Vagina (tissue), 2 donors: ENCODE measurements around the gene DCK. TPM values are rescaled to one million over a fixed set of nuclear protein-coding genes. Genes with fewer than 3 reads are reported as not detected.
"Not testable (repeated sequence)": the region's sequence is repeated elsewhere in the genome, so short reads cannot be mapped to it uniquely, and the experiment has no call there.

Experiments
- DNase-seq, 2 donors: peaks; one replicate each; pipeline ENCODE4 v3.0.0-alpha.2; 2017; ENCODE audit errors: extremely low spot score in 2 of 2
- H3K27ac ChIP-seq: fragments of 200-600 bp; sonication (generic); one replicate; pipeline ENCODE4 v1.5.1; 2019
- H3K27me3 ChIP-seq: fragments of 200-600 bp; sonication (generic); one replicate; pipeline ENCODE4 v1.5.1; 2019
- H3K36me3 ChIP-seq, 2 donors: fragments of 200-600 bp; sonication (generic); one replicate each; pipeline ENCODE4 v1.5.1; 2017 to 2019
- H3K4me1 ChIP-seq: fragments of 200-600 bp; sonication (generic); one replicate; pipeline ENCODE4 v1.5.1; 2019
- H3K4me3 ChIP-seq, 2 donors: fragments of 200-600 bp; sonication (generic); 1 replicate in 1 of 2; 2 replicates in 1 of 2; pipeline ENCODE4 v1.5.1; 2016 to 2019
- H3K9me3 ChIP-seq: fragments of 200-600 bp; sonication (generic); one replicate; pipeline ENCODE4 v1.5.1; 2019
- CTCF ChIP-seq, 3 experiments: fragments of 450-650 bp in 2 of 3; fragments of 200-600 bp in 1 of 3; sonication (generic) in 1 of 3; IDR thresholded peaks; one replicate each; pipeline ENCODE4 v1.5.1; 2017 to 2019; ENCODE audit warnings: antibody characterized with exemption in 3 of 3, mild to moderate bottlenecking in 2 of 3, moderate library complexity in 2 of 3
- POLR2A ChIP-seq, 2 donors: fragments of 450-650 bp; IDR thresholded peaks; one replicate each; pipeline ENCODE4 v1.6.1; 2017; ENCODE audit warnings: antibody characterized with exemption in 2 of 2, mild to moderate bottlenecking in 2 of 2, moderate library complexity in 2 of 2
- POLR2AphosphoS5 ChIP-seq, 2 donors: sonication (generic); formaldehyde crosslinking; IDR thresholded peaks; one replicate each; pipeline ENCODE4 v1.9.0; 2017; ENCODE audit warnings: antibody characterized with exemption in 2 of 2, mild to moderate bottlenecking in 2 of 2, low read depth in 1 of 2; ENCODE audit not compliant: insufficient read depth in 1 of 2
- intact Hi-C: fragments of 100-400 bp; cut with DNase I; formaldehyde crosslinking; loops from one replicate; pipeline ENCODE4 v1.15.1; 2023
- total RNA-seq: library from RNA; depleted of rRNA; stranded (reverse); fragments of >200 nt; gene quantifications from one replicate; pipeline ENCODE4 v1.2.3, GENCODE V29; 2016

DCK gene
- total RNA-seq, 1 donor from 2014 or later, result 10.3 TPM

DNA sequence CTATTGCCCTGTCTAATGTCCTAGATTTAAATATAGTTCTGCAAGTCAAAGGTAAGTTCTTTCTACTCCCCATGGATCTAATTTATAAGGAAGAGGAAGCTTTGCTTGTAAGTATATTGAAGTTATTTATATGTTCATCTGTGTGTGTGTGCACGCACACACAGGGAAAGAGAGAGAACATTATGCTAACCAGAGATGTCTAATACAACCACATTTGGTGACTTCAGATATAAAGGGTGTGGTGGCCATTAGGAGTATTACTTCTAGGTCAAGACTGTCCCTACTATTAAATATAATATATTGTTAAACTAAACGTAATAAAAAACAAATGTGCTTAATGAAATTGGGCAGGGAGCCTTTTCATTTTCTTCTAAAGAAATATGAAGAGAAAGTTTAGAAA, 4.1 kb downstream of the DCK start:
- intact Hi-C loops, result loop anchor here (10.0 kb wide), 1 partner anchor 163 kb away; the partner anchor contains the start of gene GRSF1
- H3K27ac ChIP-seq, result no peak overlapping the region
- H3K36me3 ChIP-seq, result peaks cover 0 to 10% of the 10 kb centered on the region in 2 donors
- no peak for TF ChIP-seq POLR2AphosphoS5 (IDR thresholded peaks at IDR 0.05; ENCODE audit: insufficient read depth in 1 of 2, low read depth in 1 of 2)
- TF ChIP-seq CTCF (IDR thresholded peaks at IDR 0.05), result no peak
- no peak for TF ChIP-seq POLR2A (IDR thresholded peaks at IDR 0.05)
- H3K4me1 ChIP-seq, result peaks cover 38% of the 10 kb centered on the region
- no peak overlapping the region for H3K4me3 ChIP-seq
- no peak for DNase-seq
- H3K9me3 ChIP-seq, result no peaks in the 10 kb centered on the region
- H3K27me3 ChIP-seq, result no peaks in the 10 kb centered on the region

- intact Hi-C loops, result loop anchor here (10.0 kb wide), 2 partner anchors 95 to 165 kb away; partner anchors contain the start of genes GRSF1 and MOB1B
- not testable (repeated sequence) for DNase-seq, H3K27ac ChIP-seq, H3K27me3 ChIP-seq, H3K4me3 ChIP-seq, H3K9me3 ChIP-seq, H3K36me3 ChIP-seq
- peaks cover 27% of the 10 kb centered on the region for H3K4me1 ChIP-seq
Measured at GRCh38 chr4:70999639-71000038, 6.2 kb downstream of the DCK start.

DNA sequence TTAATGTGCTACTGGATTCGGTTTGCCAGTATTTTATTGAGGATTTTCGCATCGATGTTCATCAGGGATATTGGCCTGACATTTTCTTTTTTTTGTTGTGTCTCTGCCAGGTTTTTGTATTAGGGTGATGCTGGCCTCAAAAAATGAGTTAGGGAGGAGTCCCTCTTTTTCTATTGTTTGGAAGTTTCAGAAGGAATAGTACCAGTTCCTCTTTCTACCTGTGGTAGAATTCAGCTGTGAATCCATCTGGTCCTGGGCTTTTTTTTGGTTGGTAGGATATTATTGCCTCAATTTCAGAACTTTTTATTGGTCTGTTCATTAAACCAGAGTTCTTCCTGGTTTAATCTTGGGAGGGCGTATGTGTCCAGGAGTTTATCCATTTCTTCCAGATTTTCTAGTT, 7.9 kb downstream of the DCK start:
- not testable (repeated sequence) for H3K27me3 ChIP-seq, H3K27ac ChIP-seq, DNase-seq, H3K9me3 ChIP-seq, H3K36me3 ChIP-seq, H3K4me3 ChIP-seq
- peaks cover 10% of the 10 kb centered on the region for H3K4me1 ChIP-seq
- intact Hi-C loops, result loop anchor here (10.0 kb wide), 1 partner anchor 97 kb away; the partner anchor contains the start of gene MOB1B

DNA sequence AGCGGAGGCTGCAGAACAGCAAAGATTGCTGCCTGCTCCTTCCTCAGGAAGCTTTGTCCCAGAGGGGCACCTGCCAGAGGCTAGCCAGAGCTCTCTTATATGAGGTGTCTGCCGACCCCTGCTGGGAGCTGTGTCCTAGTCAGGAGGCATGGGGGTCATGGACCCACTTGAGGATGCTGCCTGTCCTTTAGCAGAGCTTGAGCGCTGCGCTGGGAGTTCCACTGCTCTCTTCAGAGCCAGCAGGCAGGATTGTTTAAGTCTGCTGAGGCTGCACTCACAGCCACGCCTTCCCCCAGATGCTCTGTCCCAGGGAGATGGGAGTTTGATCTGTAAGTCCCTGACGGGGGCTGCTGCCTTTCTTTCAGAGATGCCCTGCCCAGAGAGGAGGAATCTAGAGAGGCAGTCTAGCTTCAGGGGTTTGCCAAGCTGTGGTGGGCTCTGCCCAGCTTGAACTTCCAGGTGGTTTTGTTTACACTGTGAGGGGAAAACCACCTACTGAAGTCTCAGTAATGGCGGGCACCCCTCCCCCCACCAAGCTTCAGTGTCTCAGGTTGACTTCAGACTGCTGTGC, 10.9 kb downstream of the DCK start:
- no peak for DNase-seq
- TF ChIP-seq CTCF (IDR thresholded peaks at IDR 0.05) (no peak), POLR2AphosphoS5 (IDR thresholded peaks at IDR 0.05; ENCODE audit: insufficient read depth in 1 of 2, low read depth in 1 of 2) (no peak), POLR2A (IDR thresholded peaks at IDR 0.05) (no peak)
- Histone ChIP-seq H3K27ac (no peak overlapping the region), H3K36me3 (peaks cover 0 to 3% of the 10 kb centered on the region in 2 donors), H3K9me3 (no peaks in the 10 kb centered on the region), H3K4me3 (no peak overlapping the region), H3K27me3 (no peaks in the 10 kb centered on the region), H3K4me1 (no peaks in the 10 kb centered on the region)
- intact Hi-C loops, result loop anchor here (10.0 kb wide), 1 partner anchor 100 kb away; the partner anchor contains the start of gene MOB1B

- H3K27ac ChIP-seq, H3K9me3 ChIP-seq, DNase-seq, H3K4me3 ChIP-seq, H3K4me1 ChIP-seq, H3K27me3 ChIP-seq, H3K36me3 ChIP-seq: not testable (repeated sequence)
- intact Hi-C loops, result loop anchor here (10.0 kb wide), 1 partner anchor 100 kb away; the partner anchor contains the start of gene MOB1B
Measured at GRCh38 chr4:71005025-71005424, 11.6 kb downstream of the DCK start.

GRCh38 chr4:71006203-71006907, 12.9 kb downstream of the DCK start:
- no peaks in the 10 kb centered on the region for H3K4me1 ChIP-seq
- TF ChIP-seq CTCF (IDR thresholded peaks at IDR 0.05) (no peak), POLR2A (IDR thresholded peaks at IDR 0.05) (no peak), POLR2AphosphoS5 (IDR thresholded peaks at IDR 0.05; ENCODE audit: insufficient read depth in 1 of 2, low read depth in 1 of 2) (no peak)
- H3K36me3 ChIP-seq, result no peaks in the 10 kb centered on the region
- intact Hi-C loops, result loop anchor here (10.0 kb wide), 1 partner anchor 102 kb away; the partner anchor contains the start of gene MOB1B
- no peak overlapping the region for H3K4me3 ChIP-seq
- H3K27ac ChIP-seq, result no peak overlapping the region
- DNase-seq, result no peak
- H3K27me3 ChIP-seq, result no peaks in the 10 kb centered on the region
- no peaks in the 10 kb centered on the region for H3K9me3 ChIP-seq
